ENCODE results near the gene SNUPN.
"Not testable (repeated sequence)": the region's sequence is repeated elsewhere in the genome, so short reads cannot be mapped to it uniquely, and the experiment has no call there.

SNUPN gene

DNA sequence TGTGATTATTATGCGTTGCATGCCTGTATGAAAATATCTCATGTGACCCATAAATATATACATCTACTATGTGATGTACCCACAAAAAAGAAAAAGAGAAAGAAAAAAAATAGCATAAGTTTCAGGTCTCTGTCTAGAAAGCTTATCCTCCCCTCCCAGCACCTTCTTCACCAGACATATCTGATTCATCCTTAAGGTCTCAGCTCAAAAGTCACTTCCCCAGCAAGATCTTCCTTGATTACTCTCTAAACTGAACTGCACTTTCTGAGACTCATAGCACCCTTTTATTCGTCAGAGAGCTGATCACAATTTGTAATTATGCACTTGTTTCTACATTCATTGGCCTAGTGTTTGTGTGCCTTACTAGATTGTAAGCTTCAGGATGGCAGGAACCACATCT lies 35.3 kb downstream of the SNUPN start:
- peak; percentile 25 to 68 for DNase-seq
- TF ChIP-seq POLR2A (IDR thresholded peaks at IDR 0.05; ENCODE audit: low read length) (no peak), GATA1 (IDR thresholded peaks at IDR 0.05; ENCODE audit: low read depth, low read length) (no peak)

DNA sequence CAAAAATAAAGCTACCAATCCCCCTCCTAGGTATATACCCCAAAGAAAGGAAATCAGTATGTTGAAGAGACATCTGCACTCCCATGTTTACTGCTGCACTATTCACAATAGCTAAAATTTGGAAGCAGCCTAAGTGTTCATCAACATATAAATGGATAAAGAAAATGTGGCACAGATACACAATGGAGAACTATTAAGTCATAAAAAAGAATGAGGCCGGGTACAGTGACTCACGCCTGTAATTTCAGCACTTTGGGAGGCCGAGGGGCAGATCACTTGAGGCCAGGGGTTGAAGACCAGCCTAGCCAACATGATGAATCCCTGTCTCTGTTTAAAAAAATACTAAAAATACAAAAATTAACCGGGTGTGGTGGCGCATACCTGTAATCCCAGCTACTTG lies 36.5 kb downstream of the SNUPN start:
- DNase-seq = no peak

DNA sequence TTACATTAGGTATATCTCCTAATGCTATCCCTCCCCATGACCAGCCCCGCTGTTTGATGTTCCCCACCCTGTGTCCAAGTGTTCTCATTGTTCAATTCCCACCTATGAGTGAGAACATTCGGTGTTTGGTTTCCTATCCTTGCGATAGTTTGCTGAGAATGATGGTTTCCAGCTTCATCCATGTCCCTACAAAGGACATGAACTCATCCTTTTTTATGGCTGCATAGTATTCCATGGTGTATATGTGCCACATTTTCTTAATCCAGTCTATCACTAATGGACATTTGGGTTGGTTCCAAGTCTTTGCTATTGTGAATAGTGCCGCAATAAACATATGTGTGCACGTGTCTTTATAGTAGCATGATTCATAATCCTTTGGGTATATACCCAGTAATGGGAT lies 39.1 kb downstream of the SNUPN start:
- not testable (repeated sequence) for DNase-seq

More for the DNA sequence above, 36.5 kb downstream of the SNUPN start:
- TF ChIP-seq GATA1 (IDR thresholded peaks at IDR 0.05; ENCODE audit: low read depth, low read length) = no peak
- TF ChIP-seq POLR2A (IDR thresholded peaks at IDR 0.05; ENCODE audit: low read length) = no peak

DNA sequence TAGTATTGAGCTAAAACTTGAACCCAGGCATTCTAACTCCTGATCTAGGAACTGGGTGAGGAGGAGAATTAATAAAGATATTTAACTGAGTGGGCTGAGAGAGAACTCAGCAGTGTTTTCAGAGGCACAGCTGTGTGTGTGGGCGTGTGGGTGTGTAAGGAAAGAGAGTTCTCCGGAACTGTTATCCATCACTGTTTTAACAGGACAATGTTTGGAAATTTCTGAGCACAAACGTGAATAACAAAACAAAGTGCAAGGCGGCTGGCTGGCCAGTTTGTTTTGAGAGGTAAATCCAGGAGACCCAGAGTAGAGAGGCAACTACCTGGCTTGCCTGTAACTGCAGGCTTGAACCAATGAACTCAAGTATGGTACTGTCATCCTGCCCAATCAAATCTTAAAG lies 41.4 kb downstream of the SNUPN start:
- DNase-seq = no peak
- TF ChIP-seq POLR2A (IDR thresholded peaks at IDR 0.05; ENCODE audit: low read length) = no peak
- no peak for TF ChIP-seq GATA1 (IDR thresholded peaks at IDR 0.05; ENCODE audit: low read depth, low read length)

DNA sequence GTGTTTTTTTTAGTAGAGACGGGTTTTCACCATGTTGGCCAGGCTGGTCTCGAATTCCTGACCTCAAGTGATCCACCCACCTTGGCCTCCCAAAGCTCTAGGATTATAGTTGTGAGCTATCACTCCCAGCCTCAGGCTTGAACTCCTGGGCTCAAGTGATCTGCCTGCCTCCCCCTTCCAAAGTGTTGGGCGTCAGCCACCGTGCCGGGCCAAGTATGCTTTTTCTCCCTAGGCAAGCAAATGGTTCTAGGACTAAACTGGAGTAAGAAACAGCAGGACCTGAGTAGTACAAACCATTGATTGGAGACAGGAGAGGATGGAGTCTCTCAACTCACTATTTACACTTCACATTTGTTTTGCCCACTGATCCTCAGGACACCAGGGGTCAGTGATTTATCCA lies 41.8 kb downstream of the SNUPN start:
- DNase-seq = no peak
- TF ChIP-seq POLR2A (IDR thresholded peaks at IDR 0.05; ENCODE audit: low read length) (no peak), GATA1 (IDR thresholded peaks at IDR 0.05; ENCODE audit: low read depth, low read length) (no peak)

DNA sequence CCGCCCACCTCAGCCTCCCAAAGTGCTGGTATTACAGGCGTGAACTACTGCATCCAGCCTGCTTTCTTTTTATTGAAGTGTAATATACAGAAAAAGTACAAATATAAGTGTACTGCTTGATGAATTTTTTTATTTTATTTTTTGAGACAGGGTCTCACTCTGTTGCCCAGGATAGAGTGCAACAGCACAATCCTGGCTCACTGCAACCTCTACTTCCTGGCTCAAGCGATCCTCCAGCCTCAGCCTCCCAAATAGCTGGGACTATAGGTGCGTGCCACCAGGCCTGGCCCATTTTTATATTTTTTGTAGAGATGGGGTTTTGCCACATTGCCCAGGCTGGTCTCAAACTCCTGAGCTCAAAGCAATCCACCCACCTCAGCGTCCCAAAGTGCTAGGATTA lies 42.6 kb downstream of the SNUPN start:
- not testable (repeated sequence) for DNase-seq

DNA sequence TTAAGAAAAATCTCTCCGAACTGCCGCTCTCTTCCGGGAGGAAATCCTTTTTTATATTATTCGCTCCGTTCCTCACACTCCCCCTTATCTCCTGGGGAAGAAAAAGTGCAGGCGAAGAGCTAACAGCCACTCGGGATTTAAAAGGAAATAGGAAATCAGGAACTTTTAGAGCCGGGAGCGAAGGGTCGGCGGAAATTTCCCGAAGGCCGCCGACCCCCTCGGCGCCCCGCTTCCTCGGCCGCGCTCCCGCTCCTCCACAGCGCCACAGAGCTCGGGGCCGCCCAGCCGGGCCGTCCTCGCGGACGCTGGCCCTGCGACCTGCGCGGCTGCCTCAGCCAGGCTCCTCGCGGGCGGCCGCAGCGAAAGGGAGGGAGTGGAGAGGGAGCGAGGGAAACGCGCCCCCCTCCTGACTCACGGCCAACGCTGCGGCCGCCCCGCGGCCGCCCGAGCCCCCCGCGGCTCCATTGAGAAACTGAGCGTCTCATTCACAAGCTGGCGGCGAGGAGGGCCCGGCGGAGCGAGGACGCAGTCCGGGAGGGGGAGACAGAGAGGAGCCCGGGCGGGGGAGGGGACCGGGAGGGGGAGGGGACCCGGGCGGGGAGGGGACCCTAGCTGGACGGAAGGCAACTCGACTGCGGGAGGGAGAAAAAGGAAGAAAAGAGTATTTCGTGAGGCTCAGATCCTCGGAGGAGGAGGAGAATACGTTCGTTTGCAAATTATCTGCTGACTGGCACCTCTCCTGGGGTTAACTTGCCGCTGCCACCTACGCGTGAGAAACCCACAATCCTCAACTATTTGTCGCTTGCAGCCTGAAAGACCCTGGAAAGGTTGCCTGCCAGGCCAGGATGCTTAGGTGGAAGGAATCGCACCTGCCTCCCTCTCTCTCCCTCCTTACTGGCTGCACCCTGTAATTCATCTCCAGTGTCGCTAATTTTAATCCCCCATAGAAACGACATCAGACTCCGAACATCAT lies 46.3 kb downstream of the SNUPN start, which contains the start of gene PTPN9:
Gene PTPN9, minus strand, starts transcription at position 368 of the 973 bp plus-strand sequence. CDS start 539 bp downstream, outside the sequence.
- peak; percentile 76 to 82 for DNase-seq
- TF ChIP-seq GATA1 (IDR thresholded peaks at IDR 0.05; ENCODE audit: low read depth, low read length) (no peak), POLR2A (IDR thresholded peaks at IDR 0.05; ENCODE audit: low read length) (no peak)

DNA sequence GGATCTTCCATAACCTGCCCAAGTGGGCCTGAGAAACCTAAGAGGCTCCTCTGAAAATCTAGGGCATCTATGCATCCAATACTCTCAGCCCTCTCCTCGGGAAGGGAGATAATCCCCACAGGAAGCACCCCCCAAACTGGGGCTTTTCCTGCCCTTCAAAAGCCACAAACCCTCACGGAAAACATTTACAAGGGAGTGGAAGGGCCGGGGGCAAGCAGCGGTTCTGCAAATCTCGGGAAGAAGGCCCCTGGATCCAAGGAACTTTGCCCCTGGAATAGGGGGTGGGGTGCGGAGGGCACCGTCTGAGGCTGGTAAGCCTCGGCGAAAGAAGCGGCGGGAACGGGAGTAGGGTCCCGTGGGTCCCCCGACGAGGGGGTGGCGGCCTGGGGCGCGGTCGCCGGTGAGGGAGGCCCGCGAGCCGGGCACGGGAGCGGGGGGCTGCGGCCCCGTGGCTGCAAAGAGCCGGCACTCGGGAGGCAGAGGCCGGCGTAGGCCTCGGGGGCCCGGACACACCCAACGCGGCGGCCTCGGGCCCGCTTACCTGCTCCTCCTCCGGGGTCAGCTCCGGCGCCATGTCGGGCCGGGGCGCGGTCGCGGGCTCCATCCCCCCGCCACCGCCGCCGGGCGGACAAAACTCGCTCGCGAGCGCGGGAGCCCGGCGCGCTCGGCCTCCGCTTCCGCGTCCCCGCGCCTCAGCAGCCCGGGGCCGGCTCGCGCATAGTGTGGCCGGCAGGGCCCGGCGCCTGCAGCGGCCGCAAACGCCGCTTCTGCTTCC lies 47.2 kb downstream of the SNUPN start:
- peak; percentile 50 to 68 for DNase-seq
- TF ChIP-seq GATA1 (IDR thresholded peaks at IDR 0.05; ENCODE audit: low read depth, low read length) (no peak), POLR2A (IDR thresholded peaks at IDR 0.05; ENCODE audit: low read length) (no peak)

DNA sequence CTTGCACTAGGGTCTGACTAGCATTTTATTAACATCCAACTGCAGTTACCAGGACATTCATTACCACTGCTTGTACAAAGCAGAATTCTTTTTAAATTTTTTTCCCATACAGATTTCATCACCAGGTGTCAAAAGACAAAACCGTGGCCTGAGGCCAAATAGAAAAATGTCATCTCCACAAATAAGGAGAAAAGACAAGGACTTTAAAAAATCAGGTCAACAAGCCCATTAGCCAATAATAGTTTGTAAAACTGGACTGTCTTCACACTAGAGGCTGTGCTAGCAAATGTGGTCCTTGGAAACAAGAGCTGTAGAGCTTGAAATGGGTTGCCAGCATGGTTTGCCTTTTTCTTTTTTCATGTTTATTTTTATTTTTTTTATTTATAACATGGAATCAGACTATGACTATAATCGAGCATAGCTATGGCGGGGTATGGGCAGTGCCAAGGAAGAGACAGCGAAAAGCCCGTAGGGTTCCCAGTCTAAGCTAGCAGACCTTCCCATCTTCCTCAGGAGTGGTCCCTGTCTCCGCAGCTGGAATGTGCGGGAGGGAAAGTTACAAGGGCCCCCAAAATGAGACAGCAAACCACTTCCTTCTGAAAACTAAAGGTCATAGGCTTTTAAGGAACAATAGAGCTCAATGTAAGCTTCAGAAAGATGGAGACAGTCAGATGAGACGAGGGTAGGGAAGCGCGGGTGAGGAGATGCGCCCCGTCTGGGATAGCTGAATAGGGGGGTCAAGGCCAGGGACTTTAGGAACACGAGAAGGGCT lies 47.9 kb downstream of the SNUPN start:
- TF ChIP-seq GATA1 (IDR thresholded peaks at IDR 0.05; ENCODE audit: low read depth, low read length) = no peak
- no peak for TF ChIP-seq POLR2A (IDR thresholded peaks at IDR 0.05; ENCODE audit: low read length)
- peak in 1 of 2 experiments; percentile 36 for DNase-seq

DNA sequence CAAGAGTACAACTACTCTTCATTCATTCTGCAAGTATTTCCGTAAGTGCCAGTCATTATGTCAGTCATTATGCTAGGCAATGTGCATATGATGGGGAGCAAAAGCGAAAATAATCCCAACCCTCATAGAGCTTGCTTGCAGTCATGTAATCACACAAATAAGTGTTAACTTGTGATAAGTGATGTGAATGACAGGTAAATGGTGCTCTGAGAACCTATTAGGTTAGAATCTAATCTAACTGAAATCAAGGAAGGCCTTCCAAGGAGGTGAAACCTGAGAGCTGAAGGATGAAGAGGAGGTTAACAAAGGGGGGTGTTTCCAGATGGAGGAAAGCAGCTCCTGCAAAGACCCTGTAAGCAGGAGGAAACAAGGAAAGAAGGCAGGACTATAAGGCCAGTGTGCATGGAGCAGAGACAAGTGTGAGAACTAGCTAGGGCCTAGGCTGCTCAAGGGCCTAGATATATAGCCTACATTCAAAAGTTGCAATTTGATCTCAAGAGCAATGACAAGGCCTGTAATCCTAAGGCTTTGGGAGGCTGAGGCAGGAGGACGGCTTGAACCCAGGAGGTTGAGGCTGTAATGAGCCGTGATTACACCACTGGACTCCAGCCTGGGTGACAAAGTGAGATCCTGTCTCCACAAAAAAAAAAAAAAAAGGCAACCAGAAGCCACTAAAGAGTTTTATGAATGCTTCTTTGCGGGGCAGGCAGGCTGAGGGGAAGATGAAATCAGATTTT lies 51.7 kb downstream of the SNUPN start:
- no peak for DNase-seq

DNA sequence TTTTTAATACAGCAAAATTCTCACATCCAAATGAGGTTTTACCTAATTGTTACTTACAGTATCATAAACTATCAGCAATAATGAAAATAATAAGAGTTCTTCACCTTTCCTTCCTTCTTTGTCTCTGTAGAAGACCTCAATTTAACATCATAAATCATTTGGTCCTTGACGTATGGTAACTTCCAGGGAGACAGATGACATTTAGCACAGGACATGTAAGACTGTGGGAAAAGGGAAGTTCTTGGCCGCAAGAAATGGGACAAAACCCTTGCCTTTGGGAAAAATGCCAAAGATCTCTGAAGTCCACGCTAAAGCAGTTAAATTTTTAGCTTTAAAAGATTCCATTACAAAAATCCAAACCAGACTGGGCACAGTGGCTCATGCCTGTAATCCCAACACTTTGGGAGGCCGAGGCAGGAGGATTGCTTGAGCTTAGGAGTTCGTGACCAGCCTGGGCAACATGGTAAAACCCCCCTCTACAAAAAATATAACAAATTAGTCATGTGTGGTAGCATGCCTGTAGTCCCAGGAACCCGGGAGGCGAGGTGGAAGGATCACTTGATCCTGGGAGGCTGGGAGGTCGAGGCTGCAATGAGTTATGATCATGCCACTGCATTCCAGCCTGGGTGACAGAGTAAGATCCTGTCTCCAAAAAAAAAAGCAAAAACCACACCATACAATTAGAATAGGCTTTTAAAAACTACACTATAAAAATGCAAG lies 55.2 kb downstream of the SNUPN start:
- DNase-seq = no peak
- TF ChIP-seq GATA1 (IDR thresholded peaks at IDR 0.05; ENCODE audit: low read depth, low read length) (no peak), POLR2A (IDR thresholded peaks at IDR 0.05; ENCODE audit: low read length) (no peak)

More for the DNA sequence above, 51.7 kb downstream of the SNUPN start:
- TF ChIP-seq GATA1 (IDR thresholded peaks at IDR 0.05; ENCODE audit: low read depth, low read length) (no peak), POLR2A (IDR thresholded peaks at IDR 0.05; ENCODE audit: low read length) (no peak)

DNA sequence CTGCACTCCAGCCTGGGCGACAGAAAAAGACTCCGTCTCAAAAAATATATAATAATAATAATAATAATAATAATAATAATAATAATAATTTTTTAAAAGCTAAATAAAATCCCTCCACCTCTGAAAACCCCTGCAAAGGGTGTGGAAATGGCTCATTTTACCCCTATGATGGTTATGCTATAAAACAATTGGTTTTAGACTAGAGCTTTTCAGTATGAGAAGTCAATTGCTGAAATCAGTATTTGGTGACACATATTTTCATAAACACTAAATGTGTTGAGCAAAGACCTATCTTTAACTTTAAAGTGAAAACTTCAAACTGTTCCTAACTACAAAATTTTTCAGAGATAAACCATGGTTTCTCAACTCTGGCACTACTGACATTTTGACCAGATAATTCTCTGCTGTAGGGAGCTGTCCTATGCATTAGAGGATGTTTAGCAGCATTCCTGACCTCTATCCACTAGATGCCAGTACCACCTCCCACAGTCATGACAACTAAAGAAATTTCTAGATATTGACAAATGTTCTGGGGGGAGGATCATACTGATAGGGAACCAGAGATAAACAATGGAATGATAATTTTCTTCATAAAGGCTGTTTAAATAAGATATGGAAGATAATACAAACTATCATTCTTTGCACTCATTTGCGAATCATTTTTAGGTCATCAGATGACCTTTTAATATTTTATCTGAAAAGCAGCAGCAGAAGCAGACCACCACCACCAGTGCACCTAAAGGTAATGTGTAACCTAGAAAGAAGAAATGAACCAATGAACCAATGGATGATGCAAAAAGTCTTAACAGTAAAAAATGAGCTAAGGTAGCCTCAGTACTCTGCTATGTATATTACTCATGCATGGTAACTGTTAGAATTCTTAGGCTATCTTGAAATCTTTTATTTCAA lies 60.2 kb downstream of the SNUPN start:
- DNase-seq = peak; percentile 45 to 55
- no peak for TF ChIP-seq GATA1 (IDR thresholded peaks at IDR 0.05; ENCODE audit: low read depth, low read length)
- TF ChIP-seq POLR2A (IDR thresholded peaks at IDR 0.05; ENCODE audit: low read length) = no peak

Data from erythroblast (primary cell).